GM18907 (cell line): ENCODE results near the gene SLC25A23.
A peak's percentile ranks its signal among the peaks of the same experiment; 100 is the strongest.
"Not testable (repeated sequence)": the region's sequence is repeated elsewhere in the genome, so short reads cannot be mapped to it uniquely, and the experiment has no call there.

Experiments used
- ATAC-seq: cut with Tn5 transposase; IDR thresholded peaks from one replicate; pipeline ENCODE4 v1.9.1; 2021; ENCODE audit warnings: mild to moderate bottlenecking, moderate library complexity; ENCODE audit not compliant: unreplicated experiment

SLC25A23 gene

DNA sequence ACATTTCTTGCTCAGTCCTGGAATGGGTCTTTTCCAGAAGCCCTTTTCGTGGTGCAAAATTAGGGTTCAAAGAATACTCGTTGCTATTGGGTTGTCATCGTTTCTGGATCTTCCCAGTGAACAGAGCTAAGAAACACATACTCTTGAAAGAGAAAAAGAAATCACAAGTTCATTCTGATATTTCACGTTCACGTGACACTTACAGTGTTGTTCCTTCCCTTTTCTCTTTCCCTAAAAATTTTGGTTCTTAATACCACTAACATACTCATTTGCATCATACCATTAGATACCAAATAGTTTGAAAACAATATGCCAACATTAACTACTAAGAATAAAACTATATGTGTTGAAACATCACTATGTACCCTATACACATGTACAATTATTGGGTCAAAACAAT, 53.2 kb downstream of the SLC25A23 start:
- ATAC-seq = no peak

DNA sequence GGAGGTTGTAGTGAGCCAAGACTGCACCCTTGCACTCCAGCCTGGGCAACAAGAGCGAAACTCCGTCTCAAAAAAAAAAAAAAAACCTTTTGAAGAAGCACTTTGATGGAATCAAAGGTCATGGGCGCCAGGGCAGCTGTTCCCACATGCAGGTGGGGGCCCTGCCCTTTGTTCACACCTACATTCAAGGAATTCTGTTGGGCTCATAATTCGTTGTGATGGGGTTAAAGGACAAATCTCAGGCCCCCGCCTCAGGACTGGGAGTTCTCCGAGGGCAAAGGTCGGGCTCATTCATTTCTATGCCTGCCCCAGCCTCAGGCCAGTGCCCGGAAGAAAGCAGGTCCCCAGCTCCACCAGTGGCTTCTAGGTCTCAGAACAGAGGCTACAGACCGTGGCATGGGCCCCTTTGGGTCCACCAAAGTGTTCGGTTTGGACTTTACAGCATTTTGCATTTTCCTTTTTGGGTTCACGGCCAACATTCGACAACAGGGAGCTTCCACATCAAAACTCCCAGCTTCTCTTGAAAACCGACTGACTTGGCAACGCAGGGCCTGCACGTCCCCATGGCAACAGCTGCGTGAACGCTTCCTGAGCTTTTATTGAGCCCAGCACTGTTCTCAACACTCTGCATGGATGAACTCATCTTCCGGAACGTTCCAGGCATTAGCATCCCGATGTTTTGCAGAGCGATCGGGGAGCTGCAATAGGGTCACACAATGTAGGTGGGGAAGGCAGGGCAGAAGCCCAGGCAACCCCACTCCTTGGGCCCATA, 56.6 kb downstream of the SLC25A23 start:
- no peak for ATAC-seq

DNA sequence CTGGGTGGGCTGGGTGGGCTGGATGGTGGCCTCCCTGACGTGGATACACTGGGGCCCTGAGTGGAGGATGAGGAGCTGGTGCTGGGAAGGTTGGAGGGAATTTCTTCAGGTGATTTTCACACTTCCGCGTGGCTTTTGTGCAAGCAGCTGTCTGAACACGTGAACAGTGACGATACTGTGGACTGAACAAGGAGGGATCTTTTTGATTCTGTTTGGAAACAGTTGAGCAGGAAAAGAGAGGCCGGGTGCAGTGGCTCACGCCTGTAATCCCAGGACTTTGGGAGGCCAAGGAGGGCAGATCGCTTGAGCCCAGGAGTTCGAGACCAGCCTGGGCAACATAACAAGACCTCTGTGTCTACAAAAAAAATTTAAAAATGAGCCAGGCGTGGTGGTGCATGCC, 57.5 kb downstream of the SLC25A23 start:
- no peak for ATAC-seq

GRCh38 chr19:6400062-6400944, 59.3 kb downstream of the SLC25A23 start:
- not testable (repeated sequence) for ATAC-seq

- ATAC-seq = no peak
Measured at GRCh38 chr19:6396305-6396704, 63.3 kb downstream of the SLC25A23 start.

GRCh38 chr19:6394831-6395230, 64.8 kb downstream of the SLC25A23 start:
- ATAC-seq = no peak

DNA sequence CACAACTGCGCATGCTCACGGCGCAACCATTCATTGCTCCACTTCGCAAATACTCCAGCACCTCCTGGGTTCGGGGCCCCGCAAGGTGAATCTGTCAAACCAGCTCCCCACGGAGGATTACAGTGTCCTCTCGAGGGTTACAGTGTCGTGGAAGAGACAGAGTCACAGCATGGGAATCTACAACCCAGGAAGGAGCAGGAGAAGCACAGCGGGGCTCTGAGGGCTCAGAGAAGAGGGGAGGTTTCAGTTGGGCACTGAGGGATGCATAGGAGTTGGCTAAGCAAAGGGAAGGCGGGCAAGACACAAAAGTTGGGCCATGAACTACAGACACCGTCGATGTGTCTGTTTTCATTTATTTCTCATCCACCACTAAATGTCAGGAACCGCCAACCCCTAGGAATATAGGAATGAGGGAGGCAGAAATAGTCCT, 65.6 kb downstream of the SLC25A23 start:
- peak; percentile 29 for ATAC-seq

DNA sequence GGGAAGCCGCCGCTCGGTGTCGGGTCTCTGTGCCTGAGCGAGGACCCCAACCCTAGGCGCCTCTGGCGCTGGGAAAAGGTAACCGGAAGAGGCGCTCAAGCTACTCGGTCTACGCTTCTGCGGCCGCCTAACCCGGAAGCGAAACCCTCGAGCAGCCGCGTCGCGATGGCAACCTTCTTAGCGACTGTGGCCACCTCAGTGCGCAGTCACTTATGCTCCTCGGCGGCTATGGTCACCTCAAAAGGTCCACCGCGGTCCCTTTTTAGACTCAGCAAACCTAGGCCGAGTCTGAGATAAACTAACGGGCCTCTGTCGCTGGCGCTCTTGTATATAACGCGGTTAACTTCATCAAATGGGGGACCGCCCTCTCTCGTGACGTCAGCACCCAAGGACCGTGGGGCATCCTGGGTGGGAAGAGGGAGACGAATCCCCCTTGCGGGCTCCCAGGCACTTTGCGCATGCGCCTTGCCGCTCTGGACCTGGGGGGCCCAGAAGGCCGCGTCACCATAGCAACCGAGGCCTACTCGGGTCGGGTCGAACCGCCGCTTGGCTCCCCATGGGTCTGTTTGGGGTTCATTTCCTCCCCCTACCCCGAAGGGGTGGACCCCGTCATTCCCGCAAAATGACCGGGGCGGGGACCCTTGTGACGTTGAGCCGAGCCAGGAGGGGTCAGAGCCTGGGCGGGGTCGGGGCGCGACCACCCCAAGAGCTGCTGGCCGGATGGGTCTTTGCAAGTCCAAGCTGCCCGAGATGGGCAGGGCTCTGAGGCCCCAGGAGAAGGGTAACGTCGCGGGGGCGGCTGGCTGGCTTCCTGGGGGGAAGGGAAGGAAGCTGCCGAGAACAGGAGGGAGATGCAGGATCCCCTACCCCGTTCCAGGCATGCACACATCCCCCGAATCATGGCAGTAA, 66.3 kb downstream of the SLC25A23 start, which contains the start of gene GTF2F1:
GTF2F1 (minus strand) TSS at position 91 of the 909 bp plus-strand sequence. CDS start 169 bp downstream, outside the sequence.
- ATAC-seq = peak; percentile 85

DNA sequence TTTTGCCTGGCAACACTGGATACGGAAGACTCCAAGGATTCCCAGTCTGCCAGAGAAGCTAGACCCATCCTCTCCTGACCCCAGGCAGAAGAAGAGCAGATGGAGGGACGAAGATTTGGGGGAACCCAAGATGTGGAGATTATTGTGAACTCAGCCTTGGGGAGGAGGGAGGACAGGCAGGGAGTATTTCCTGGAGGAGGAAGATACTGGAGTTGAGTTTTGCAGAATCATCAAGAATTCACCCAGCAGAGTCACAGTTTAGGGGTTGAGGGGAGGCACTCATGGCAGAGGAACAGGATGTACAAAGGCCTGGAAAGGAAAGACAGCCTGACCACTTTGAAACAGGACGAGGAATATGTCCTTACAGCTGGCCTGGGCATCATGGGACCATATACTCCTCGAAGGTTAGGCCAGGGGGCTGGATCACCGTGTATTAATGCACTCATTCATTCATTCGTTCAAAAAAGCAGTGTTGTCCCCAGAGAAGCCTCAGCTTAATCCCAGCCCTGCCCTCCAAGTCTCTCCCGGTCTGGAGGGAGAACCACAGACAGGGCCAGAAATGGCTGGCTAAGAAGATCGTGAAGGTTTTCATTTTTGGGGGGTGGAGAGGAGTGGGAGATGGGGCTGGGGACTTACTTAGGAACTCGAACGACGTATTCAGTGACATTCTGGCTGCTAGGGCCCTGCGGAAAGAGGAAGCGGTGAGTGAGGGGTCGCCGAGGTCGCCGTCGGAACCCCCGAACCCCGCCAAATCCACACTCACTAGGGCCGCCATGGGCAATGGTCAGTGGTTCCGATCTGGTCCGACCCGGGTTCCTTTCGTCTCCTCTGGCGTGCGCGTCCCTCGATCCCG, 67.1 kb downstream of the SLC25A23 start:
- ATAC-seq = peak; percentile 7
